T-helper 1 cell (primary cell): Measurements from ENCODE around the gene SNX19.
A peak's percentile ranks its signal among the peaks of the same experiment; 100 is the strongest.
"Not testable (repeated sequence)": the region's sequence is repeated elsewhere in the genome, so short reads cannot be mapped to it uniquely, and the experiment has no call there.

Experiments used
- DNase-seq, 5 donors: peaks; one replicate each; pipeline ENCODE4 v3.0.0-alpha.2; 2012 to 2020

The SNX19 gene

GRCh38 chr11:130872102-130872501, 44.2 kb downstream of the SNX19 start:
- DNase-seq, result no peak

DNA sequence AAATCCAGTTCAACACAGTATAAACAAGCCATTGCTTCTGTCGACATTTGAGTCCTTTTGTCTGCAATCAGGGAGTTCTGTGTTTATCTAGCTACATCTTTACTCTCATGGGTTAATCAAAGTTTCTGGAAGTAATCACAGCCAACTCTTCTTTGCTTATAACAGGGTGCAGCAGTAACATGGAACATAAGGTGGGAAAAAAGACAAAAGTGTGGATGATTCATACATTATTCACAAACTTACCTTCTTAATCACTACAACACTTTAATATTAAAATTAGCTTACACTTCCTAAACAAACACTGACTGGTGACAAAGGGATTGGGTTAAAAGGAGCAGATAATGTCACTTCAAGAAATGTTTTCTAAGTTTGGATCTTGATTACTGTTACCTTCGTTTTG, 44.7 kb downstream of the SNX19 start:
- no peak for DNase-seq

DNA sequence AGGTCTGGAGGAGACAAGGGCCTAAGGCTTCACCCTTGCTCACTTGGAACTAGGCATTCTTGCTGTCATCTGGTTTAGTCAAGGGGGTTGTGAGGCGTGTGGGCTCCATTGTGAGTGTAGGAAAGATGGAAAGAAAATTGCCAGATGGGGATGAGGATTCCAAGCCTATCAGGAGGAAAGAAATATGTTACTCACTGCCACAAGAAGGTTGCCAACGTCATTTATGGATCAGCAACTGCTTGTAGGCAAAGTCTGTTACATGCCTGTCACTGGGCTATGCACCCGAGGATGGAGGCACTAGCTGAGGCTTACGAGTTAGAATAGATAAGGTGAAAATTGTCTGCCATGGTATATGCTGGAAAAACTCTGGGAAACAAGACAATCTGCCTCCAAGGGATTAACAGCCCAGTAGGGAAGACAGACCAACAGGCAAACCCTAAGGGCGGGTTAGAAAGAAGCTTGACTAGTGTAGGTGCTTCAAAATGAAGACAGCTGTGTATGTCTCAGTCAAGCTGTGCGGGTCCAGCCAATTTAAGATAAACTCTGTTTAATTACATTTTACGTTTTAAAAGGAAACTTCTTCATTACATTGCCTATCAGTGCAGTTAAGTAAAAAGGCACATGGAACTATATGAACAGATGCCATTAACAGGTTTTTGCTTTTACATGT, 47.4 kb downstream of the SNX19 start:
- DNase-seq, result no peak

GRCh38 chr11:130868086-130868710, 48.1 kb downstream of the SNX19 start:
- DNase-seq, result no peak

DNA sequence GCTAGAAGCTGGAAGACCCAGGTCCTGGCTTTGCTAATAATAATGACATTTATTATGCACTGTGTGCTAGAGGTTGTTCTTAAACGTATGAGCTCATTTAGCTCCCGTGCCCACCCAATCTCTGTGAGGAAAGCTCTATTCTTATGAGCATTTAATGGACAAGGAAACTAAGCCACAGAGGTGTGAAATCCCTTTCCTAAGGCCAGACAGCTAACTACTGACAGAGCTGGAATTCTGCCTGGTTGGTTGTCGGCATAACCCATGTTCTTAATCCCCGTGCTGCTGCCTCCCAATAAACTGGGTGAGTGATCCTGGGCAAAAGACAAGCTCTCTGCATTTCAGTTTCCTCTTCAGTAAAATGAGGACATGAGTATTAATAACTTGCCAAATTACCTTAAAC, 49.4 kb downstream of the SNX19 start:
- DNase-seq, result no peak

DNA sequence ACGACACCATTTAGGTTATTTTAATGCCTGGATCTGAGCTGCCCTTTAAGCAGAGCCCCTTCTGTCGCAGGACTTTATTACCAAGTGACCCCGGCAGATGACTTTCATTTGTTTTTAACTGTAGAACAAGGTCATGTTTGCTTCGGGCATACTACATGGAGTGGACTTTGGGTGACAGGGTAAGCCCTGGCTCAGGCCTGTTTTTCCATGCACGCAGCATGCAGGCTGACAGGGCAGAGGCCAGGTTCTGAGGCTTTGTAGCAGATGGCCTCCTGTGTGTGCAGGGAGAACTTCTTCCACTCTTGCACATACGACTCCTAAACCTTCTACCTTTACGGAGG, 50.5 kb downstream of the SNX19 start:
- no peak for DNase-seq

DNA sequence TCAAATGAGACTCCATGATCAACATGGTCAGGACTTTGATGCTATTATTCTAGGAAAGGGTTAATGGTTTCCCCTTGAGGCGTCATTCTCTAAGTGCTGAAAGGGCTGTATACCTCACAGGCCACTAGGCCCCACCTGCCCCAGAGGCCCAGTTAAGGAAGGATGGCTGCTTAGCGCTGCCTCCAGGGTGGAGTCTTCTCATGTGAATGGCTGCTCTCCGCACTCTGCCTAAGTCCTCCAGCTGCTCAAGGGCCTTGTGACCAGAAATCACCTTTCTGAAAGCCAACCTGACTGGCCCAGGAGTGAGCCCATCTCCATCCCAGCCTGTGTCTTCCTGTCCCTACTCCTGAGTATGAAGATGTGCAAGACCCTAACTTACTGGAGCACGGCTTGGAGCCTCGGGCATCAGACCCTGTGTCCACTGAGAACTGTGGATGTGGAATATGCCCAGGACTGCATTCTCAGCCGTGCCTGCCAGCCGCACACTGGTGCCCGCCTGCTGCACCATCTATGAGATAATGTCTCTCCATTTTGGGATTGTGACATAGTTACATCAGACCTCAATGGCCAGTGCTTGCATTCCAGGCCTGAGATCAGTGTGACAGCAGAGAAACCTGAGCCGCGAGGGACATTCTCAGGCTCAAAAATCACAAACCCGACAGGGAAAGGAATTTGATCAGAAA, 51.0 kb downstream of the SNX19 start:
- no peak for DNase-seq

DNA sequence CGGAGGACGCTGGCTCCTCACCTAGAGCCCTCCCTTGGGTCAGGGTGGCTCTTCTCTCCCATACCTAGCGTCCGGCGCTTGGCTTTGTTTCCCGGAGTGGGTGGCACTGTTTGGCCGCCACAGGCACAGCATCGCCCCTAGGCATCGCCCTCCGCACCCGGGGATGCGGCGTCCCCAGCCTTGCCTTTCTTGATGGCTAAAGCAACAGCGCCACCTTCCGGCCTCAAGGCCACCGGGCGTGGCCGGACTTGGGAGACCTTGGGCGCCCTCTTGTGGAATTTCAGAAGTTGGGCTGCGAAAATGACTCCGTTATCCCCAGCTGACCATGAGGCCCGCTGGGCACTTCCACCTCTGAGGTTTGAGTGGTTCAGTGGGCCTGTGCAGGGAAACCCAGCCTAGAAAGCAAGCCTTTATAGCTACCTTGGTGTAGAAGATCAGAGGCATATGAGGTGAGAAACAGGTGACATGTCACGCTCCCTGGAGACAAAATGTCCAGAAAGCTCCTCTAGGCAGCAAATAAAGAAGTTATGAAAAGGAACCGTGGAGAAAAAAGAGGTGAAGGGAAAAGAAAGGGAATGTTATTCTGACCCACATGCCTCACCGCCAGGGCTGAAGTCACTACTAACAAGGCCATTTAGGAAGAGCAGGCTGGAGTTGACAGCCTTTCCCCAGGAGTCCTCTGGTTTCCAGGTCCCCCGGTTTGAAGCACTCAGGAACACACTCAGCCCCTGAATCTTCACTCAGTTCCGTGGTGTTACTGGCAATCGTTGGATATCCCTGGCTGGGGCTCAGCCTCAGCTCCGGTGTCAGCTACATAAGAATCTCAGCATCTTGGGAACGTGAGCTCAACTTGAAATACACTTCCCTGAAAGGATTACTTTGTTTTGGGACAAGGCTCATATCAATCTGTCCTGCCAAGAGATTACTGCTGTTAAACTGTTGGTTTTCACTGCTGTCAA, 54.1 kb downstream of the SNX19 start:
- peak; percentile 71 to 86 (median 78) for DNase-seq

GRCh38 chr11:130861283-130861682, 55.0 kb downstream of the SNX19 start:
- no peak for DNase-seq

DNA sequence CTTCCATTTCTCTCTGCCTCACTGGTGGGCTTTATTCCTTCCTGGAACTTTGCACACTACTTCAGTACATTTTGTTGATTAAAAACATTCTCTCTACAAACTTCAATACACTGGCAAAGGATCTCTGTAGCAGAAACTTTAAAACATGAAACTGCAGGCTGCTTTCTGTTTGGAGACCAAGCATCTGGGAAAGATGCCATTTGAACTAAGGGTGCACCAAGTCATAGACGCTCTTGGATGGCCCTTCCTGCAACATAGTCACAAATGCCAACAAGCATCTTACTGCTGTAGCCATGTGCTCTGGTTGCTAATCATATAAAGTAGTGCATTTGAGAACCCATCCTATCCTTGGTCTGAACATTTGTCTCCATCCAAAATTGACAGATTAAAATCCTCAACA, 56.4 kb downstream of the SNX19 start:
- DNase-seq, result no peak

DNA sequence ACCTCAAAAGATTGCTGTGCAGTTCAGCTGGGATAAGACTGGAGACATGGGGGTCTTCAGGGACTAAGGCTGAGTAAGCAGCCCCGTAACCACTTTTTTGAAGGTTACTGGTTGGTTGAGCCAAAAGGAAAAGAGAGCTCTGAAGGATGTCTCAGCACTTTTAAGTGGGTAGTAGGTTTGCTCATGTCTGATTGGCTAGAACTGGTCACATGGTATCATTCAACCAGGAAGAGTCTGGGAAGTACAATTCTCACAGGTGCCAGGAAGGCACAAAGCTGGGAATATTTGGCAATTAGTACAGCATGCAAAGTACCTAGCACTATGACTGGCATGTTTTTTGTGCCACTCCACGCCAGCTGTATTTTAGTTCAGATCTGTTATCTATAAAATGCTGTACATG, 58.1 kb downstream of the SNX19 start:
- DNase-seq, result no peak

DNA sequence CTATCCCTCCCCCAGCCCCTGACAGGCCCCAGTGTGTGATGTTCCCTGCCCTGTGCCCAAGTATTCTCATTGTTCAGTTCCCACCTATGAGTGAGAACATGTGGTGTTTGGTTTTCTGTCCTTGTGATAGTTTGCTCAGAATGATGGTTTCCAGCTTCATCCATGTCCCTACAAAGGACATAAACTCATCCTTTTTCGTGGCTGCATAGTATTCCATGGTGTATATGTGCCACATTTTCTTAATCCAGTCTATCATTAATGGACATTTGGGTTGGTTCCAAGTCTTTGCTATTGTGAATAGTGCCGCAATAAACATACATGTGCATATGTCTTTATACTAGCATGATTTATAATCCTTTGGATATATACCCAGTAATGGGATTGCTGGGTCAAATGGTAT, 60.6 kb downstream of the SNX19 start:
- DNase-seq, result not testable (repeated sequence)

GRCh38 chr11:130854483-130854882, 61.8 kb downstream of the SNX19 start:
- no peak for DNase-seq

GRCh38 chr11:130852589-130852988, 63.7 kb downstream of the SNX19 start:
- DNase-seq, result no peak

GRCh38 chr11:130850185-130850944, 65.9 kb downstream of the SNX19 start:
- no peak for DNase-seq

GRCh38 chr11:130849215-130849568, 67.1 kb downstream of the SNX19 start:
- no peak for DNase-seq

DNA sequence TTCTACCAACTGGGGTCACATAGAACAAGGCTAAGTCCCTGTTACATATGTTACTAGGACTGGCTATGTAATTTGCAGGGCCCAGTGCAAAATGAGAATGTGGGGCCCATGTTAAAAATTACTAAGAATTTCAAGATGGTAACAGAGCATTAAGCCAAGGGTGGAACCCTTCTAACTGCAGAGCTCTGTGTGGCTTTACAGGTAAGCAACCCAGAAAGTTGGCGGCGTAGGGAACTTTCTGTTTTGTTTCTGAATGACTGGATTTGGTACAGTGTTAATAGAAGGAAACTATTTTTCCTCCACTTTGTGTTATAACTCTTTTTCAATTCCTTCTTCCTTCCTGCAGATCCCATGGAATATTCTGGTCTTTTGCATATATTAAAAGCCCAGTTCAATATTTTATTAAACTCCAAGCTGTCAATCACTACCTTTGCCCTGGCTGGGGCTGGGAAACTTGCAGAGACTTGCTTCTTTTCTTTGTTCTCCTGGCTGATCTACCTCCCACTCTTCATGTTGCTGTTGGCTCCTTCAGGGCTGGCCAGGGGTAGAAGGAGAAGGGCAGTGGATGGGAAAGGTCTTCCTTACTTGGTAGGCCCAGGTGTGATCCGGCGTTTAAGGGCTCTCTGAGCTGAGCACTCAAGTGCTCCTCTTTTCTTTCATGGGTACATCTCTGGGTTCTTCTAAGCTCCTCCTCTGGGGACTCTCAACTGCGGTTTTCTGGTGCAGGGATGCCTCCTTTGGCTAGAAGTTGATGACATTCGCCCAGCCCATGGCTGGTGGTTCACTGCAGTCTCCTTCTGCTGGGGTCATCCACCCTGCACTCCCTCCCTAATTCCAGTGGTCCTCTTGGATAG, 67.7 kb downstream of the SNX19 start:
- no peak for DNase-seq

GRCh38 chr11:130847517-130847916, 68.8 kb downstream of the SNX19 start:
- no peak for DNase-seq

DNA sequence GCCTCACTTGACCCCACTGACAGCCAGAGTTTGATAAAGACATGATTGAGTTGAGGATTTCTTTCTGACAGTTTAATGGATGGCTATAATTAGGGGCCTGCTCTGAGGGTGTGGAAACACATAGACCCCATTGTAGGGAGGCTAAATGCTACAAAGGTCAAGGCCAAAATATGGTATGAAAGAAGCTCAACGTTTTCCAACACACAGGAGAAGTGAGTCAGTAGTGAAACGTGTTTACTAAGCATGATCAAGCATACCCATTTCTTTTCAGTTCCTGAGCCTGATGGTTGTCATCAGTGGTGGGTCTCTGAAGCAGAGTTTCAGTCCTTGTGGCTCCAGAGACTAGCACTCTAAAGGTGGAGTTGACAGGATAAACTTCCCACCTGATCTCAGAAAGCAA, 69.7 kb downstream of the SNX19 start:
- DNase-seq, result no peak

DNA sequence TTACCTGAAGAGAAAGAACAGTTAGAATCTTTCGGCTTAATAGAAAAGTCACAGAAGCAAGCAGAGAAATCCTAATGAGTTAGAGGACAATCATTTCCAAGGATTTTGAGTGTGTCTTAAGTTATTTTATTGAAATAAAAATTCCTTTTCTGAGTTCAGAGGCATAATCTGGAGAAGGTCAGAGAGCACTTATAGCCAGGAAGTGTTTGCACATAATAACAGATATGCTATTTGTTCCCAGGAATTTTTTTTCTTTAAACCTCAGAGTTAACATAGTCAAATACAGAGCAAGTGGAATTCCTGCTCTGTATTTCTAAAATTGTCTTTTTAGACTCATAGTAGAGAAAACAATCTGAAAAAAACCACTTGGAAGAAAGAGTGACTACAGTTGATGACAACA, 74.3 kb downstream of the SNX19 start:
- DNase-seq, result no peak

DNA sequence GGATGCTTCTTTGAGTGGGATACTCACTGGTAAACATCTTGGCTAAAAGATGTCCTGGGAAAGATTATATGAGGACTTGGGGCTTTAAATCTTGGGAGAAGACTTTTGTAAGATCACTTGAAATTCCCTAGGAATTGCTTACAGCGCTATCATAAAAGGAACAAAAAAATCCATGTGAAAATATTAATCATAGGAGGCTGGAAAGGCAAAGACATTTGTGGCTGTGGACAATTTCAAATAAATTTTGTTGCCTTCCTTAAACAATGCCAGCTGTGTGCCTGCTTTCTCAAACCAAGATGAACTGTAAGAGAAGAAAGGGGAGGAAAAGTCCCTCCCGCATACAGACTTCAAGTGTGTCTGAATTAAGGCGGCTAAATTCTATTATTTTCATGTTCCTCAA, 75.6 kb downstream of the SNX19 start:
- no peak for DNase-seq
